Neutrophil (primary cell): ENCODE results near the gene PPHLN1.
"Not testable (repeated sequence)": the region's sequence is repeated elsewhere in the genome, so short reads cannot be mapped to it uniquely, and the experiment has no call there.

Source experiments
- H3K27ac ChIP-seq: fragments of 200-600 bp; sonication (generic); 2 replicates; pipeline ENCODE4 v1.5.1; 2016; ENCODE audit warnings: mild to moderate bottlenecking, moderate library complexity
- H3K27me3 ChIP-seq: fragments of 200-600 bp; sonication (generic); 2 replicates; pipeline ENCODE4 v1.6.0; 2016; ENCODE audit warnings: mild to moderate bottlenecking
- H3K36me3 ChIP-seq: fragments of 200-600 bp; sonication (generic); 2 replicates; pipeline ENCODE4 v1.5.1; 2017
- H3K4me1 ChIP-seq, 2 experiments: fragments of 200-600 bp in 1 of 2; sonication (generic) in 1 of 2; 1 replicate in 1 of 2; 2 replicates in 1 of 2; pipeline versions ENCODE4 v1.5.1 to v1.6.1; 2013 to 2016; ENCODE audit warnings: low read depth in 1 of 2, low read length in 1 of 2, mild to moderate bottlenecking in 1 of 2, moderate library complexity in 1 of 2; ENCODE audit not compliant: control insufficient read depth in 1 of 2, insufficient read depth in 1 of 2
- H3K4me3 ChIP-seq, 2 experiments: fragments of 200-600 bp in 1 of 2; sonication (generic) in 1 of 2; 1 replicate in 1 of 2; 2 replicates in 1 of 2; pipeline ENCODE4 v1.5.1; 2013 to 2016; ENCODE audit warnings: low read depth in 1 of 2, low read length in 1 of 2, mild to moderate bottlenecking in 1 of 2, moderate library complexity in 1 of 2
- H3K9me3 ChIP-seq: fragments of 200-600 bp; sonication (generic); 2 replicates; pipeline ENCODE4 v1.5.1; 2016
- TF ChIP-seq, protein P1 (sequence below): fragments of 200-600 bp; sonication (generic); IDR thresholded peaks from 2 replicates; pipeline ENCODE4 v1.5.1; 2016; ENCODE audit warnings: antibody characterized with exemption

The PPHLN1 gene

DNA sequence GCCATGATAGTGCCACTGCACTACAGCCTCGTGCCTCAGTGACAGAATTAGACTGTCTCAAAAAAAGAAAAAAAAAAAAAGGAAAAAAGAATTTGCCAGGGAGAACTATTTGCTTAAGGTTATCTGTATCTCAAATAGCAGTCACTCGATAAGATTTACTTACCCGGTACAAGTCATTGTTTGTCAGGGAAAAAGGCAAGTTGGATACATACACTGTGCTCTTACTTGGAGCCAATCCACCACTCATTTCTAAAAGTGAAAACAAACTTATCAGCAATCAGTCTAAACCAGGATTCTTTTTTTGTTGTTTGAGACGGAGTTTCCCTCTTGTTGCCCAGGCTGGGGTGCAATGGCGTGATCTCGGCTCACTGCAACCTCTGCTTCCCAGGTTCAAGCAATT lies 2.1 kb upstream of the PPHLN1 start:
- H3K36me3 ChIP-seq = no peaks in the 10 kb centered on the region
- H3K9me3 ChIP-seq = no peaks in the 10 kb centered on the region
- H3K27me3 ChIP-seq = no peaks in the 10 kb centered on the region
- H3K4me3 ChIP-seq = no peak overlapping the region
- no peak overlapping the region for H3K27ac ChIP-seq
- H3K4me1 ChIP-seq = peaks cover 19 to 21% of the 10 kb centered on the region in 2 experiments
- TF ChIP-seq, protein P1, sequence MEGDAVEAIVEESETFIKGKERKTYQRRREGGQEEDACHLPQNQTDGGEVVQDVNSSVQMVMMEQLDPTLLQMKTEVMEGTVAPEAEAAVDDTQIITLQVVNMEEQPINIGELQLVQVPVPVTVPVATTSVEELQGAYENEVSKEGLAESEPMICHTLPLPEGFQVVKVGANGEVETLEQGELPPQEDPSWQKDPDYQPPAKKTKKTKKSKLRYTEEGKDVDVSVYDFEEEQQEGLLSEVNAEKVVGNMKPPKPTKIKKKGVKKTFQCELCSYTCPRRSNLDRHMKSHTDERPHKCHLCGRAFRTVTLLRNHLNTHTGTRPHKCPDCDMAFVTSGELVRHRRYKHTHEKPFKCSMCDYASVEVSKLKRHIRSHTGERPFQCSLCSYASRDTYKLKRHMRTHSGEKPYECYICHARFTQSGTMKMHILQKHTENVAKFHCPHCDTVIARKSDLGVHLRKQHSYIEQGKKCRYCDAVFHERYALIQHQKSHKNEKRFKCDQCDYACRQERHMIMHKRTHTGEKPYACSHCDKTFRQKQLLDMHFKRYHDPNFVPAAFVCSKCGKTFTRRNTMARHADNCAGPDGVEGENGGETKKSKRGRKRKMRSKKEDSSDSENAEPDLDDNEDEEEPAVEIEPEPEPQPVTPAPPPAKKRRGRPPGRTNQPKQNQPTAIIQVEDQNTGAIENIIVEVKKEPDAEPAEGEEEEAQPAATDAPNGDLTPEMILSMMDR = no peak

DNA sequence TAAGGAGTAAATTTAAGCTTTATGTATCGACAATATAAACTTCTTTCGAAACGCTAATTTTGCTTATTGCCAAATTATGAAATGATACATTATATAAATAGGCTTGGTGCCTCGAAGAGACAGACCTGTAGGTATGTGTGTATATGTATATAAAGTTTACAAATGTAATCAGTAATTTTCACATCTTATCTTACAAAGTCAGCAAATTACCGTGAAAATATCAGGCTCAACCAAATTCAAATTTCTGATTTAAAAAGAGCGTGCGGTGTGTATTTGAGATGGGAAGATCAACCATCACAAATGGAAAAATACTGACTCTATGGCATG lies 678 bp upstream of the PPHLN1 start:
- H3K36me3 ChIP-seq = no peaks in the 10 kb centered on the region
- TF ChIP-seq, protein P1 = no peak
- peak overlapping the region; percentile 72 to 82 for H3K4me3 ChIP-seq
- no peaks in the 10 kb centered on the region for H3K27me3 ChIP-seq
- H3K9me3 ChIP-seq = no peaks in the 10 kb centered on the region
- peaks cover 28 to 30% of the 10 kb centered on the region in 2 experiments for H3K4me1 ChIP-seq
- peak overlapping the region; percentile 83 for H3K27ac ChIP-seq

DNA sequence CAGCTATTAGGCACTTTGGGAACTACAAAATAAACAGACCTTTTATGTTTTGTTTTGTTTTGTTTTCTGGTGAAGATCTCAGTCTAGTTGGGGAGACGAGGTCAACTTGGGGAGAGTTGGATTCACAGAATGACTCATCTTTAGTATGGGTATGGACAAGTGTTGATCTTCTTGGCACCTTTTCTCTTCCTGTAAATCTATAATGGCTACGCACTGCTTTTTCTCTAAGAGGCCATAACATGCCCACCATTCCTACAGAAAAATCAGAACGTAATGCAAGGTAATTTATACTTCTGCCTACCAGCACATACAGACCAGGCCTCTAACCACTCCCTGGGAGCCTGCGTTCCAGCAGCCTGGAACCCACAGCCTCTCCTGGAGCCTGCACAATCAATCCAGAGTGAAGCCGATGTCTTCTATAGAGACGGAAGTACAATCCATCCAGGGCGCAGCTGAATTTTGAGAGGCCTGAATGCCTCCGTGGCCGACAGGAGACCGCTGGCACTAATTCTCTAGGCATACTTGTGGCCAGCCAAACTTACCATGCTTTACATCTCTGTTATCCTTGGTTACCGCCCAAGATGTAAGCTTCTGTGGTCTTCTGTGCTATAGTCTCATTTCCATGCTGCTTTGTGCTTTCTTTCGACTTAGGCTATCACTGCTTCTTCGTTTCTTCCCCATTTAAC lies 717 bp downstream of the PPHLN1 start:
- H3K36me3 ChIP-seq = no peaks in the 10 kb centered on the region
- H3K27me3 ChIP-seq = no peaks in the 10 kb centered on the region
- H3K4me3 ChIP-seq = peak overlapping the region; percentile 72 to 82
- H3K27ac ChIP-seq = peak overlapping the region; percentile 83
- peaks cover 30 to 36% of the 10 kb centered on the region in 2 experiments for H3K4me1 ChIP-seq
- TF ChIP-seq, protein P1 = no peak
- H3K9me3 ChIP-seq = no peaks in the 10 kb centered on the region

DNA sequence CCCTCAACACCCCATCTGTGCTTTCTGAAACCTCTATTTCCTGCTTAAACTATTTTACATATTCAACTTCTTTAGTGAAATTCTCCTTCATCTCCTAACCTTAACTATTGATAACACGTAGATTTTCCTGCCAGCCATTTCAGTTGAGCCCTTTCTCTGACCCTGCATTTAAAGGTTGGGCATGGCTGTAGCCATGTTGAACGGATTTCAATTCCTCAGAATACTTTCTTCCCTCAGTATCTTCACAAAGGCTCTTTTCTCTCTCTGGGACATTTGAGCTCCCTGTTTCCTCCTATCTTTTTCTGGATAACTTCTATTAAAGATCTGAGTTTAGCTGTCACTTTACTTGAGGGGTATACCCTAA lies 1.2 kb downstream of the PPHLN1 start:
- peak overlapping the region; percentile 83 for H3K27ac ChIP-seq
- peak overlapping the region; percentile 72 to 82 for H3K4me3 ChIP-seq
- H3K27me3 ChIP-seq = no peaks in the 10 kb centered on the region
- no peaks in the 10 kb centered on the region for H3K9me3 ChIP-seq
- H3K36me3 ChIP-seq = no peaks in the 10 kb centered on the region
- TF ChIP-seq, protein P1 = no peak
- peaks cover 30 to 36% of the 10 kb centered on the region in 2 experiments for H3K4me1 ChIP-seq

DNA sequence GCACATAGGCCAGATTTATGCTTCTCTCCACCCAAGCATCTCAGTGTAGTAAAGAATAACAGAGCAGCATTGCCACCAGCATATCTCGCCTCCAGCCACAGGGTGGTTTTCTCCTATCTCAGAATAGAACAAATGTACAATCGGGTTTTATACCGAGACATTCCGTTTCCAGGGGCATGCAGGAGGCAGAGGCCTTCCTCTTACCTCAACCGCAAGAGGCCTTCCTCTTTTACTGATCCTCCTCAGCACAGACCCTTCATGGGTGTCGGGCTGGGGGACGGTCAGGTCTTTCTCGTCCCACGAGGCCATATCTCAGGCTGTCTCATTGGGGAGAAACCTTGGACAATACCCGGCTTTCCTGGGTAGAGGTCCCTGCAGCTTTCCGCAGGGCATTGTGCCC lies 4.1 kb downstream of the PPHLN1 start:
- not testable (repeated sequence) for H3K27me3 ChIP-seq, H3K9me3 ChIP-seq, H3K36me3 ChIP-seq
- Histone ChIP-seq H3K27ac (peak overlapping the region; percentile 71), H3K4me1 (peaks cover 30 to 35% of the 10 kb centered on the region in 2 experiments), H3K4me3 (peak overlapping the region in 1 of 2 experiments; percentile 20)

DNA sequence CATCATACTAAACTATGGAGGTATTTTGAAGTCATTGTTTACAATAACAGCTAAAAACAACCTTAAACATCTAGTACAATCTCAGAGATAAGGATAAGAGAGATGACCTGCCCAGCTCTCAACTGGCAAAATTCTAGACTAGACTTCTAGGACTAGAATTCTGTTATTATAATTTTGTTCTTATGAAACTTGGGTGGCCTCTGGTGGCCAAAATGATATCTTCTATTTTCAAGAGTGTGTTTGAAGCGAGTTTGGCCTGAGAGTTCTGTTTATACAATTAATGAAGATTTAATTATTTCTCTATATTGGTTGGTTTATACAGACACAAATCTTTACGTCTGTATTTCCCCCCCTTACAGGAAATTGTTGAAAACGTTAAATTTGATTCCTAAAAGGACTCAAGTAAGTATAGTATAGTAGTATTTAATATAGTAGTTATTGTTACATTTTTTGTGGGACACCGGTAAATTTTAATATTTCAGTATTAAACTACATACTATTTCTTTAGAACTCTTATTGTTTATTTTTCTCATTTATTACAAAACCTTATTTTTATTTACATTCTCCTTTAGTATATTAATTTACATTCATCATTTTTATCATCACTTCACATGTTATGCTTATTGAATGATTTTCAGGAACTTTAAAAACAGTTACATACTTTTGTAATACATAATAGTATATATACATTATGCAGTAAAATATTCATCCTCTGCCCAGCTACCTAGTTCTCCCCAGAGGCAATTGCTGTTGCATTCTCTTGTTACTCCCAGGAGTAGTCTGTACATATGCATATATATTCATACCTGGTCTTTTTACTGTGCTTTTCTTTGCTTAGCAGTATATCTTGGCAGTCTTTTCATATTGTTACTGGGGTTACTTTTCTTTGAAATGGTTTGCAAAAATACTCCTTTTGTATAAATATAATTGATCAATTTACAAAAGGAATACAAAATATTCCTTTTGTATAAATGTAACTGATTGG lies 6.6 kb downstream of the PPHLN1 start:
- Histone ChIP-seq H3K27ac (no peak overlapping the region), H3K4me3 (no peak overlapping the region), H3K27me3 (no peaks in the 10 kb centered on the region), H3K4me1 (peaks cover 12 to 17% of the 10 kb centered on the region in 2 experiments), H3K9me3 (no peaks in the 10 kb centered on the region), H3K36me3 (peaks cover 9% of the 10 kb centered on the region)
- TF ChIP-seq, protein P1 = peak; percentile 12
